Kidney capillary endothelial cell (primary cell): ENCODE results near the gene CACNB3.

ENCODE experiments used
- DNase-seq: peaks from one replicate; pipeline ENCODE4 v3.0.0-alpha.2; 2018; ENCODE audit warnings: low spot score

CACNB3 gene

DNA sequence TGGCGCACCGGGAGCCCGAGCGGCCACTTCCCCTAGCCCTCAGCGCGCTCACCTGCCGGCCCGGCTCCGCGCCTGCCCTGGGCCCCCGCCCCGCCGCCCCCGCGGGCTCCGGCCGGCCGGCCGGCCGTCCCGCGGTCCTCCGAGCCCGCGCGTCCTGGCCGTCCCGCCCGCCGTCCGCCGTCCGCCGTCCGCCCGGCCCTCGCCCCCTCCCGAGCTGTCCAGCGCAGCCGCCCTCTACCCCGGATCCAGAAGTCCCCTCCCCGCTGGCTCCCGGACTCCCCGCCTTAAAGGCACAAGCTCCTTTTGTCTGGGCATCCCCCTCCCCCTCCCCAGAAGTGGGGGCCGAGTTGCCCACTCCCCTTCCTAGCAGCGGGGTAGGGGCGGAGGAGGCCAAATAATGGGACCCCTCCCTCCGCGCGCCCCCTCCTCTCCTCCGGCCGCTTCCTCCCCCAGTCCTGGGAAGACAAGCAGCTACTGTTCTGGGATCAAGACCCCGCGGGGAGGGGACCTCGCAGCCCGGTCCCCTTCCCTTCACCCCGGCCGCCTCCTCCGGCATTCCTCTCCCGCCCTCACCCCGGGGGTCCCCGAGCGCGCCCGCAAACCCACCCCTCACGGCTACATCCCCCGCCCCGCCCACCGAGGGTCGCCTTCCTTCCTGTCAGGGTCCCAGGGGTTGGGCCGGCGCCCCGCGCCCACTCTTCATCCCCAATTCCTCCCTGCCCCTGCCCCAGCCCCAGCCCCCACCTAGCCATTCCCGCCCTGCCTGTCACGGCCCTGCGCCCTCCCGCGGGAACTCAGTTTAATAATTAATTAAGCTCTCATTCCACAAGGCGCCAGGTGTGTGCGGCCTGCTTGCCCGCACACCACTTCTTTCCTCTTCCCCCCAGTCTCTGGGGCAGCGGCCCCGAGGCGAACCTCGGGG is 29.2 kb upstream of the CACNB3 start, which contains the start of gene ADCY6:
Gene ADCY6 (minus strand): TSS at position 236 of the 922 bp plus-strand sequence. CDS start 5,655 bp downstream, outside the sequence.
- no peak for DNase-seq

- DNase-seq, result no peak
Measured at GRCh38 chr12:48789858-48790326, 28.4 kb upstream of the CACNB3 start.

- no peak for DNase-seq
Measured at GRCh38 chr12:48793696-48794095, 24.6 kb upstream of the CACNB3 start.

DNA sequence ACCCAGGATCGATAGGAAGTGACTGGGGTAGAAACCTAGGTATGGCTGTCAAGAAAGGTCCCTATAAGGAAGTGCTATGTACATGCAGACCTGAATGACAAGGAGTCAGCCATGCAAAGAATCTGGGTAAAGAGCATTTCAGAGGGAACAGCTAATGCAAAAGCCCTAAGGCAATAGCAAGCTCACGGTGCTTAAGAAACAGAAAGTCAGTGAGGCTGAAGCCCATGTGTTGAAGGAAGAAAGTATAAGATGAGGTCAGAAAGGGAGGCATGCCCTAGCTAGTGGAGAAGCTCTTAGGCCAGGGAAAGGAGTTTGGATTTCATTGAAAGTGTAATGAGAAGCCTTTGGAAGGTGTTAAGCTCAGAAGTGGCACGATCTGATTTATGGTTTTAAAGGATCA is 23.4 kb upstream of the CACNB3 start:
- DNase-seq, result no peak

DNA sequence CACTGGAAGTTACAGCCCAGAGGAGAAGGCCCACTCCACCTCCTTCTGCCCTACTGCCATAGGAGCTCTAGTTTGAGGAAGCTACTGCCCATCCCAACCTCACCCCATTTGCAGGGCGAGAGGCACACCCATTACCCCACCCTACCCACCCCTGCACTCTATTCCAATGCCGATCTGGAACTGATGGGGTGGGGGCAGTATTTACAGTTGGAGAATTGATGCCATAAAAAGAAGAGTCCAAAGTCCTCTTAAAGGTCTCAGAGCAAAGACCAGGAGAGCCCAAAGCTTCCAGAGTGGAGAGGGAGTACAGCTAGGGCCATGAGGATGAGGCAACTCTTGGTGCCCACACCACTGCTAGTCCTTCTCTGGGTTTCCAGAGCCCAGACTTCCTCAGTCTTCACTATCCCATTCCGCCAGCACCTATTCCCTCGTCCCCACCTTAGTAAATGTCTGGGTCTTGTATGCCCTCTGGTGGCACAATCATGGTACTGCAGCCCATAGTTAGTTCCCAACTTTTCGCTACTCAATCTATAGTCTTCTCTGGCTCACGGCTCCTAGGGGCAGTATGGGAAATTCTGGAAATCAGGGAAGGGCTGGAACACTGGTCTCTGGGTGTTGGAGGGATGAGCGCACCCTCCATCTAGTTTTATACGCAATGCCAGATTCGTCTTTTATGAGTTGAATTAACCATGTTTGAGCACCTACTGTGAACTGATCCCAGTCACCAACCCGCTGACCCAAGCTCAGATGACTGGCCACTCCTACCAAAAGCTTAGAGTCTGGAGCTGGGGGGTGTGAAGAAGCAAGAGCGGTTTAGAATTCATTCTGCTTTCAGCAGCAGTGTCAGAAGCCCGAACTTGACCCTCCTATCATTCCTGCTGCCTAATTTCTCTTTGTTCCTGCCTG is 22.5 kb upstream of the CACNB3 start:
- DNase-seq, result peak; percentile 76

GRCh38 chr12:48796976-48797375 is 21.3 kb upstream of the CACNB3 start:
- DNase-seq, result no peak

DNA sequence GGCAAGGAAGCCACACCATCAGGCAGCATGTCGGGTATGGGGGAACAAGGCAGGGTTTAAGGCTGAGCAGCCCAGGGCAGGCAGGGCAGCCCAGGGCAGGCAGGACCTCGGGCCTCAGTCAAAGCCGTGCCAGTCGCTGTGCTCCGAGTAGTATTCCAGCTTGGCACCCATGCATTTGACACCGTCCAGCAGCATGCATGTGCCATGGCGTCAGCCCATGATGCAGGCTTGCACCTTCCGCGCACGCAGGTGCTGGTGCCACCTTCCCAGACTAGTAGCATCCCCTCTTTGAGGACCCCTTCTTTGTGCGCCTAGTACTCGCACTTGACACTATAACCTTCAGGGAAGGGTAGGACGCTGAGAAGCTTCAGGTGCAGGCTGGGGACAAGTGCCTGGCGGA is 17.8 kb upstream of the CACNB3 start:
- no peak for DNase-seq

- DNase-seq, result no peak
Measured at GRCh38 chr12:48800971-48801370, 17.3 kb upstream of the CACNB3 start.

DNA sequence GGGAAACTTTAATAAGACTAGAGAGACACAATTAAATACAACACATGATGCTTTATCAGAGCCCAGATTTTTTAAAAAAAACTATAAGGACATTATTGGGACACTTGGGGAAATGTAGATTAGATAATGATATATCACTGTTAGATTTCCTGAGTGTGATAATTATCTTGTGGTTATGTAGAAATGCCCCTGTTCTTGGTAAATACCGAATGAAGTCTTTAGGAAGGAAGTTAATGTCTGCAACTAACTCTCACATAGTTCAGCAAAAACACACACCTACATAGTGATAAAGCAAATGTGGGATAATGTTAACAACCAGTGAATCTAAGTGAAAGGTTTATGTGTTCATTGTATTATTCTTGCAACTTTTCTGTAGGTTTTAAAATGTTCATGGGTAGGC is 14.6 kb upstream of the CACNB3 start:
- DNase-seq, result no peak

- no peak for DNase-seq
Measured at GRCh38 chr12:48807981-48808380, 10.3 kb upstream of the CACNB3 start.

DNA sequence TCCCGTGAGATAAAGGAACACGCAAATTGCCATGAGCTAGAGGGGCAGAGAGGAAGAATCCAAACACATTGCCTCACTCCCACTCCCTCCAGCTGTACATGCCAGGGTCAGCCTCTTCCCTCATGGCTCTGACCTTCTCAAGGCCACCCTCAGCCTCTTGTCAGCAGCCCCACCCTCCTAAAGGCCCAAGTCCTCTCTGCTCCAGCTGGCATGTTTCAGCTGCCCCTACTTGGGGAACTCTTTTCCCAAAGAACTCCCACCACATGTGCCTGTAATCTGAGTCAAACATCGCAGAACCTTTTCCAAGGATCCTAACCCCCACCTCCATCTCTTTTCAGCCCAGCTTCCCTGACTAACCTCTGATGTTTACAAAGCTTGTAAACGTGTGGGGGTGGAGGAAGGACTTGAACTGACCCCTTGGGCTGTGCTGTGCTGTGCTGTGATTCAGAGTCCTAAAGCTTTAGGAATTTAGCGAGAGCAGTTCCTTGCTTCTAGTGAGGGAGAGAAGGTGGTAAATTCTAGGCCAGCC is 7.3 kb upstream of the CACNB3 start:
- DNase-seq, result no peak

DNA sequence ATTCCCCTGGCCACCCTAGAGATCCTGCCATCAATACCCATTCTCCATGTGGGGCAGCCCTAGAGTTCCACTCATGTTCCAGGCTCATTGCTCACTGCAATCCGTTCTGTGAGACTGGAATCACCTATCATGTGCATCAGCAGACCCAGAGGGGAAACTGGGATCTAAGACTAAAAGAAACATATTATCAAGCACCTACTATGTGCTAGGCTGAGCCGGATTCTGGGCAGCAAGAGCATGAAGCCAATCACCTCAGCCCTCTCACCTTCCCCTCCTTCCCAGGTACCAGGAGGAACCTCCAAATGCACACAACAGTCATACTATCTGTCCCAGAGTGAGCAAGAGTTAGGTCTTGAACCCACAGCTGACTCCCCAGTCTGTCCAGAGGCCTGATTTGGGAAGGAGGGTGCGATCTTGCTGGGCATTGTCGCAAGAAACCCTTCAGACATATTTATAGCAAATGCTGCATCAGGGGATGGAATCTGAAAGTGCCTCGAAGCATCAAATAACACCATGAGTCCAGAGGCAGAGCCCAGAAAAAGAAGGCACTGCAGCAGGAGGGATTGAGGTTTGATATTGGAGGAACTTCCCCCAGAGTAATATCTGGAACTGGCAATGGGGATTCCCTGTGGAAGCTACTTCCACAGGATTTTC is 6.7 kb upstream of the CACNB3 start:
- no peak for DNase-seq

DNA sequence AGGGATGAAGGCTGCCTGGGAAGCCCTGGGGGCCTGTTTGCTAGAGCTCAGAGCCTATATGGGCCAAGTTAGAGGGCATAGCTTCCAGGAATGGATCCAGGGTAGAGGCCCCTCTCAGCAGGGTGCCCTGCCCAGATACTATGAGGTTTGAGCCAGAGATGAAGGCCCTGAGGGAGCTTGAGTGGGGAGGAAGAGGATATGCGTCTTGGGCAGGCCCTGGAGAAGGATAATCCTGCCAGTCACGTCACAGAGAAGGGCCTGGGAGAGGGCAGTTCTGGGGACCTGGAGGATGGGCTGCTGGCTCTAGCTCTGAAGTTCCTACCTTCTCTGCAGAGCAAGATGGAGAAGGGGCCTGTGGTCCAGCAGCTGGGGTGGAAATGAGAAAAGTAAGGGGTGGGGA is 5.9 kb upstream of the CACNB3 start:
- DNase-seq, result no peak

GRCh38 chr12:48813465-48814261 is 4.6 kb upstream of the CACNB3 start:
- no peak for DNase-seq

DNA sequence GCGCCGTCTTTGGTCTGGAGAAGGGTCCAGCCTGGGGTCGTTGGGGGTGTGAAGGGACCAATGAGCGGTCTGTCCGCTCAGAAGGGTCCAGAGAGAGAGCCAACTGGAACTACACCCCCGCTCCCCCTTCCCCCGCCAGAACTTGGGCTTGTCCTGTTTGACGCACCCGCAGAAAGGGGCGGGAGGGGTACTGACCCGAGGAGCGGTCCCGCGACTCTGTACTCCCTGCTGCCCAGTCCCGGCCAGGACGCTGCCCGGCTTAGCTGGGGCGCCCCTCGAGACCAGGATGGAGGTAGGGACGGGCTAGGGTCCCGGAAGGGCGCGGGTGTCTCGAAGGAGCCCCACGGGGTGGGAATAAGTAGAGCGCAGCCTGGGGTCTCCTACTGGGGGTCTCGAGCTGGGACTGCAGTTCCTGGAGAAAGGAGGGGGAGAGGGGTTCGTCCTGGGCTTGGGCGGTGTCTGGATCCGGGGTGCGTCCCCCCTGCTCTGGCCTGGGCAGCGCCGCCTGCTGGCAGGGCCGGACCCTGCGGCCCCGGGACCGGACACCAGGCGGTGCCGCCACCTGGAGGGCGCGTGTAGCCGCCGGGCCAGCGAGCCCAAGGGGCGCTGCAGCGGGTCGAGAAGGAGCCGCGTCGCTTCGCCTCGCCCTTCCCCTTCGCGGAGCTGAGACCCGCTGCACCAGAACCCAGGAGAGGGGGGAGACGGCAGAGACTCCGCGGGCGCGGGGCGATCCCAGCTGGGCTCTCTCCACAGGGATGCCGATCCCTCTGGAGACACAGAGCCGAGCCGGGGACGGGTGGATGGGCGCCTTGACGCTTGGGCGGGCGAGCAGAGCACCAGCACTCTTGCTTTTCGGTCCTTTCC is 3.8 kb upstream of the CACNB3 start:
- peak; percentile 64 for DNase-seq

DNA sequence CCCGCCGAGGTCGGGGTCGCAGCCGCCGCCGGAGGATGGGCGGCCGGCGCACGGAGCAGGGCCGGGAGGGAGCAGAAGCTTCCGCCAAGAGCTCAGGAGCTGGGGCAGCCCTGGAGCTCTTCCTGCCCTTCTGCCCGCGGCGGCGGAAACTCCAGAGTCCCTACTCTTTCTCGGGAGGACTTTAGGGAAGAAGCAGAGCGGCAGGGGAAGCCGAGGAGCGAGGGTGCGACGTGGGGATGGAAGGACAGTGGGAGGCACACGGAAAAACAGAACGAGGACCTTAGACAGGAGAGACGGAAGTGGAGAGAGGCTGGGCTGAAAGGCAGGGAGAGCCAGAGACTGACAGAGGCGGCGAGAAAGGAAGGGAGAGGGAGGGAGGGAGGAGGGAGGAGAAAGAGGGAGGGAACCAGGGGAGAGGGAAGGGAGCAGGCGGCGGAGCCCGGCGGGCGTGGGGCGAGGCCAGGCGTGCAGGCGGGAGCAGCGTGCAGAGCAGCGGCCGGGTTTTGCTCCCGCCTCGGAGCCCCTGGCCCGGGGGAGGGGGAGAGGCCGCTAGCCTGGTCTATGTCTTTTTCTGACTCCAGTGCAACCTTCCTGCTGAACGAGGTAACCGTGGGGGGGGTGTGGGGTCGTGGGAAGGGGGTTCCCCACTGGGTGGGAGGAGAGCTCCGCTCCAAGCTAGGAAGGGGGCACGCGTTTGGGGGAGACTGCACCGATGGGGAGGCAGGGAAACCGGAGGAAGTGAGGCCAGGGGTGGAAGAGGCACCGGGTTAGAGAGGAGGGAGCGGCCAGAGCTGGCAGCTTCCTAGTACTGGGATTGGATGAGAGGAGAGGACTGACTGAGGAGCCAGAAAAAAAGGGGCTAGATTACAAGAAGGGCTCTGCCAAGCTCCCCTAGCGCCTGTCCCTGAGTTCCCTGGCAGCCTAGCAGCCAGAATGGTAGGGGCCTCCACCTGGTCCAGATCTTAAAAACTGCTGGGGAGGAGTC is 2.9 kb upstream of the CACNB3 start:
- peak; percentile 27 for DNase-seq

DNA sequence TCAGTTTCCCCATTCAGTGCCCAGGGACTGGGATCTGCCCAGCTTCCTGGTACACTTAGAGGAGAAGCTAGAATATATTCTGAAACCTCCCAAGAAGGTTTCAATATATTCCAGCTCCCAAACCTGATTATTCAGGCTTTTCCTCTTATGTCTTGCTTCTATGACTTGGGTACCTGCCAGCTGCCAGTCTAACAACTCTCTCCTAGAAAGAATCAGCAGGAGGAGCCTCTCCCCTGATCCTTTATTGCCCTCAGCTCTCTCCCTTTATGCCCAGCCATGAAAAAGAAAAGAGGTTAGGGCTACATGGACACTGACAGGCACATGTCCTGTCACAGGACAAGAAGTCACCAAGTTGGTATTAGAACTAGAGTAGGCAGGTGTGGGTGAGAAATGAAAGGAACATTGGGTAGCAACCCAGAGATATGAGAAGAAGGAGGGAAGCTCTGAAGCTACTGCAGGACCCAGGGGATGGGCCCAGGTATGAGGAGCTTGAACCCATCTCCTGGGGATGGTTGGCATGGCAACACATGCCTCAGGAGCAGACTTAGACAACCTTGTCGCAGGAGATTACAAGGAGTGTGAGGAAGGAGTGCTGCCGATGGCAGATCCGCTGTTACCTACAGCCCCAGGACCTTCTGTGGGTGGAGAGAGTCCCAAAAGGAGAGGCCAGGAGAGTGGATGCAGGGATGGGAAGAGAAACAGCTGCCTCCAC is 2.0 kb upstream of the CACNB3 start:
- DNase-seq, result no peak
